Cardiac muscle cell (in vitro differentiated cells and primary cell): ENCODE results near the gene RFX5. TPM values are rescaled to one million over a fixed set of nuclear protein-coding genes. Genes with fewer than 3 reads are reported as not detected.

Experiments
- DNase-seq, 2 donors: peaks; one replicate each; pipeline versions ENCODE4 v3.0.0 to v3.0.0-alpha.2; 2010 to 2017; ENCODE audit warnings: low read depth in 1 of 2, low spot score in 1 of 2
- H3K27ac ChIP-seq: fragments of 200-600 bp; sonication (generic); 2 replicates; pipeline ENCODE4 v1.5.1; 2016
- H3K27me3 ChIP-seq: fragments of 200-600 bp; sonication (generic); 2 replicates; pipeline ENCODE4 v1.6.0; 2016; ENCODE audit warnings: control low read depth
- H3K36me3 ChIP-seq: fragments of 200-600 bp; sonication (generic); 2 replicates; pipeline ENCODE4 v1.5.1; 2016; ENCODE audit warnings: control low read depth
- H3K4me1 ChIP-seq: fragments of 200-600 bp; sonication (generic); 2 replicates; pipeline ENCODE4 v1.8.1; 2017; ENCODE audit warnings: low read depth, mild to moderate bottlenecking, mixed run types
- H3K4me3 ChIP-seq: fragments of 200-600 bp; sonication (generic); 2 replicates; pipeline ENCODE4 v1.5.1; 2016; ENCODE audit warnings: mild to moderate bottlenecking
- H3K9me3 ChIP-seq: fragments of 200-600 bp; sonication (generic); 2 replicates; pipeline ENCODE4 v1.5.1; 2017; ENCODE audit warnings: low read depth, mild to moderate bottlenecking, control low read depth
- CTCF ChIP-seq: IDR thresholded peaks from 2 replicates; pipeline ENCODE4 v1.5.1; 2012; ENCODE audit warnings: low read depth, mild to moderate bottlenecking, low read length
- polyA plus RNA-seq: library from polyadenylated mRNA; unstranded; fragments of >200 nt; fragmentation: Nextera tagmentation; extraction: Ambion mirVana; gene quantifications from 2 replicates; pipeline ENCODE4 v1.2.1, GENCODE V29; 2016
- total RNA-seq: library from RNA; depleted of rRNA; stranded (reverse); fragments of >200 nt; gene quantifications from 2 replicates; pipeline ENCODE4 v1.2.3, GENCODE V29; 2016

RFX5 gene
- total and polyA plus RNA-seq, 2 experiments from 2014 or later: 52.4 to 87.2 TPM

- no peaks in the 10 kb centered on the region for H3K9me3 ChIP-seq
- H3K27ac ChIP-seq: no peak overlapping the region
- no peaks in the 10 kb centered on the region for H3K4me1 ChIP-seq
- H3K4me3 ChIP-seq: no peak overlapping the region
- no peak for TF ChIP-seq CTCF
- no peaks in the 10 kb centered on the region for H3K27me3 ChIP-seq
- no peak for DNase-seq
- H3K36me3 ChIP-seq: peaks cover 20% of the 10 kb centered on the region
Observed at GRCh38 chr1:151312411-151312810, 34.6 kb downstream of the RFX5 start.

GRCh38 chr1:151311589-151312331 lies 35.3 kb downstream of the RFX5 start:
- TF ChIP-seq CTCF: no peak
- H3K27me3 ChIP-seq: no peaks in the 10 kb centered on the region
- no peaks in the 10 kb centered on the region for H3K9me3 ChIP-seq
- DNase-seq: peak in 1 of 2 donors; percentile 99
- peaks cover 26% of the 10 kb centered on the region for H3K36me3 ChIP-seq
- no peak overlapping the region for H3K4me3 ChIP-seq
- peak overlapping the region; percentile 36 for H3K27ac ChIP-seq
- H3K4me1 ChIP-seq: no peaks in the 10 kb centered on the region

GRCh38 chr1:151311011-151311410 lies 36.0 kb downstream of the RFX5 start:
- Histone ChIP-seq H3K27ac (no peak overlapping the region), H3K4me3 (no peak overlapping the region), H3K36me3 (peaks cover 32% of the 10 kb centered on the region)

GRCh38 chr1:151309811-151310323 lies 37.2 kb downstream of the RFX5 start:
- TF ChIP-seq CTCF: no peak
- Histone ChIP-seq H3K27me3 (no peaks in the 10 kb centered on the region), H3K4me3 (no peak overlapping the region), H3K9me3 (no peaks in the 10 kb centered on the region), H3K36me3 (peaks cover 38% of the 10 kb centered on the region), H3K27ac (peak overlapping the region; percentile 43), H3K4me1 (no peaks in the 10 kb centered on the region)
- peak in 1 of 2 donors; percentile 76 for DNase-seq

More at GRCh38 chr1:151311011-151311410, 36.0 kb downstream of the RFX5 start:
- no peaks in the 10 kb centered on the region for H3K4me1 ChIP-seq
- TF ChIP-seq CTCF: no peak
- H3K9me3 ChIP-seq: no peaks in the 10 kb centered on the region
- peak in 1 of 2 donors; percentile 45 for DNase-seq
- H3K27me3 ChIP-seq: no peaks in the 10 kb centered on the region

- Histone ChIP-seq H3K27ac (peak overlapping the region; percentile 23), H3K4me1 (no peaks in the 10 kb centered on the region), H3K9me3 (no peaks in the 10 kb centered on the region), H3K36me3 (peaks cover 53% of the 10 kb centered on the region), H3K4me3 (no peak overlapping the region), H3K27me3 (no peaks in the 10 kb centered on the region)
- DNase-seq: no peak
- TF ChIP-seq CTCF: no peak
Observed at GRCh38 chr1:151294742-151295462, 52.1 kb downstream of the RFX5 start.
